Ishikawa (cell line): ENCODE measurements around the gene SLC6A6.

Source experiments
- EP300 ChIP-seq: IDR thresholded peaks from 2 replicates; pipeline ENCODE4 v1.6.1; 2012; ENCODE audit warnings: borderline replicate concordance
- FOXM1 ChIP-seq: IDR thresholded peaks from 2 replicates; pipeline ENCODE4 v1.6.1; 2012; ENCODE audit warnings: low read depth, borderline replicate concordance
- NFIC ChIP-seq: IDR thresholded peaks from 2 replicates; pipeline ENCODE4 v1.6.1; 2012
- TAF1 ChIP-seq: IDR thresholded peaks from 2 replicates; pipeline ENCODE4 v1.6.1; 2012; ENCODE audit warnings: low read depth, mild to moderate bottlenecking
- YY1 ChIP-seq: IDR thresholded peaks from 2 replicates; pipeline ENCODE4 v1.6.1; 2012; ENCODE audit warnings: low read depth
- TF ChIP-seq, protein P1 (sequence below): IDR thresholded peaks from 2 replicates; pipeline ENCODE4 v1.6.1; 2012; ENCODE audit warnings: low read depth, mild to moderate bottlenecking
- TF ChIP-seq, protein P2 (sequence below): IDR thresholded peaks from 2 replicates; pipeline ENCODE4 v1.6.1; 2012
- TF ChIP-seq, protein P3 (sequence below): IDR thresholded peaks from 2 replicates; pipeline ENCODE4 v1.6.1; 2012

DNA sequence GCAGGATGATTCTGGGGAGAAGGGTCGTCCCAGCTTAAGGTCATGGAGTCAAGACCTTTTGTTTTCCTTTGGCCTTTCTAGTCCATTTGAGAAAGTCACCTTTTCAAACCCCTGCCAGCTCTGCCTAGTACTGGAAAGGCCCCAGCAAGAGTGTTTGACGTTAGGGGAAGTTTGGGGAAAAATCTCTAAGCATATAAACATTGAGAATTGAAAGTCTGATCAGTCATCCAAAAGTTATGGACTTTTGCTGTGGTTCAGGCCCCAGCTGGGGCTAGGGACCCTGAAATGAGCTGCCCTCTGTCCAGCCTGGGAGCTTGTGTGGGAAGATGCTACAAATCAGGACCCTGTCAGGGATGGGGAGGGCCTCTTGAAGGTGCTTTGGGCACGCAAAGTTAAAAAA is 21.6 kb downstream of the SLC6A6 start:
- no peak for TF ChIP-seq FOXM1
- no peak for TF ChIP-seq NFIC
- TF ChIP-seq EP300: no peak
- TF ChIP-seq YY1: no peak
- TF ChIP-seq, protein P1, sequence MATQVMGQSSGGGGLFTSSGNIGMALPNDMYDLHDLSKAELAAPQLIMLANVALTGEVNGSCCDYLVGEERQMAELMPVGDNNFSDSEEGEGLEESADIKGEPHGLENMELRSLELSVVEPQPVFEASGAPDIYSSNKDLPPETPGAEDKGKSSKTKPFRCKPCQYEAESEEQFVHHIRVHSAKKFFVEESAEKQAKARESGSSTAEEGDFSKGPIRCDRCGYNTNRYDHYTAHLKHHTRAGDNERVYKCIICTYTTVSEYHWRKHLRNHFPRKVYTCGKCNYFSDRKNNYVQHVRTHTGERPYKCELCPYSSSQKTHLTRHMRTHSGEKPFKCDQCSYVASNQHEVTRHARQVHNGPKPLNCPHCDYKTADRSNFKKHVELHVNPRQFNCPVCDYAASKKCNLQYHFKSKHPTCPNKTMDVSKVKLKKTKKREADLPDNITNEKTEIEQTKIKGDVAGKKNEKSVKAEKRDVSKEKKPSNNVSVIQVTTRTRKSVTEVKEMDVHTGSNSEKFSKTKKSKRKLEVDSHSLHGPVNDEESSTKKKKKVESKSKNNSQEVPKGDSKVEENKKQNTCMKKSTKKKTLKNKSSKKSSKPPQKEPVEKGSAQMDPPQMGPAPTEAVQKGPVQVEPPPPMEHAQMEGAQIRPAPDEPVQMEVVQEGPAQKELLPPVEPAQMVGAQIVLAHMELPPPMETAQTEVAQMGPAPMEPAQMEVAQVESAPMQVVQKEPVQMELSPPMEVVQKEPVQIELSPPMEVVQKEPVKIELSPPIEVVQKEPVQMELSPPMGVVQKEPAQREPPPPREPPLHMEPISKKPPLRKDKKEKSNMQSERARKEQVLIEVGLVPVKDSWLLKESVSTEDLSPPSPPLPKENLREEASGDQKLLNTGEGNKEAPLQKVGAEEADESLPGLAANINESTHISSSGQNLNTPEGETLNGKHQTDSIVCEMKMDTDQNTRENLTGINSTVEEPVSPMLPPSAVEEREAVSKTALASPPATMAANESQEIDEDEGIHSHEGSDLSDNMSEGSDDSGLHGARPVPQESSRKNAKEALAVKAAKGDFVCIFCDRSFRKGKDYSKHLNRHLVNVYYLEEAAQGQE: no peak
- TF ChIP-seq, protein P2, sequence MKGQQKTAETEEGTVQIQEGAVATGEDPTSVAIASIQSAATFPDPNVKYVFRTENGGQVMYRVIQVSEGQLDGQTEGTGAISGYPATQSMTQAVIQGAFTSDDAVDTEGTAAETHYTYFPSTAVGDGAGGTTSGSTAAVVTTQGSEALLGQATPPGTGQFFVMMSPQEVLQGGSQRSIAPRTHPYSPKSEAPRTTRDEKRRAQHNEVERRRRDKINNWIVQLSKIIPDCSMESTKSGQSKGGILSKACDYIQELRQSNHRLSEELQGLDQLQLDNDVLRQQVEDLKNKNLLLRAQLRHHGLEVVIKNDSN: no peak
- TF ChIP-seq TAF1: no peak
- TF ChIP-seq, protein P3, sequence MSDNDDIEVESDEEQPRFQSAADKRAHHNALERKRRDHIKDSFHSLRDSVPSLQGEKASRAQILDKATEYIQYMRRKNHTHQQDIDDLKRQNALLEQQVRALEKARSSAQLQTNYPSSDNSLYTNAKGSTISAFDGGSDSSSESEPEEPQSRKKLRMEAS: no peak
